Epithelial cell of esophagus (primary cell): ENCODE results near the gene BANF2.

ENCODE experiments used
- DNase-seq: peaks from one replicate; pipeline ENCODE4 v3.0.0; 2010; ENCODE audit warnings: low read depth
- H3K4me3 ChIP-seq: 2 replicates; pipeline ENCODE4 v1.5.1; 2011; ENCODE audit warnings: mild to moderate bottlenecking, low read length, control low read depth
- CTCF ChIP-seq: IDR thresholded peaks from 2 replicates; pipeline ENCODE4 v1.5.1; 2011; ENCODE audit warnings: low read depth, mild to moderate bottlenecking, low read length, control low read depth, inconsistent platforms; ENCODE audit not compliant: insufficient read depth; ENCODE audit errors: missing control alignments

BANF2 gene

GRCh38 chr20:17725094-17725835, 25.5 kb downstream of the BANF2 start:
- TF ChIP-seq CTCF, result no peak
- no peak overlapping the region for H3K4me3 ChIP-seq
- no peak for DNase-seq

GRCh38 chr20:17726902-17727301, 27.1 kb downstream of the BANF2 start:
- DNase-seq, result no peak
- no peak for TF ChIP-seq CTCF
- H3K4me3 ChIP-seq, result no peak overlapping the region

GRCh38 chr20:17727351-17727750, 27.6 kb downstream of the BANF2 start:
- no peak for DNase-seq
- no peak for TF ChIP-seq CTCF
- no peak overlapping the region for H3K4me3 ChIP-seq

GRCh38 chr20:17728074-17728473, 28.3 kb downstream of the BANF2 start:
- no peak for DNase-seq

GRCh38 chr20:17730071-17730470, 30.3 kb downstream of the BANF2 start:
- H3K4me3 ChIP-seq, result no peak overlapping the region
- TF ChIP-seq CTCF, result no peak
- DNase-seq, result no peak

More at GRCh38 chr20:17728074-17728473, 28.3 kb downstream of the BANF2 start:
- H3K4me3 ChIP-seq, result no peak overlapping the region
- TF ChIP-seq CTCF, result no peak

GRCh38 chr20:17731233-17731632, 31.5 kb downstream of the BANF2 start:
- no peak overlapping the region for H3K4me3 ChIP-seq
- DNase-seq, result no peak
- no peak for TF ChIP-seq CTCF
